HG02588 (cell line): ENCODE measurements around the gene MCHR1.

Experiments
- ATAC-seq: cut with Tn5 transposase; IDR thresholded peaks from one replicate; pipeline ENCODE4 v1.9.1; 2021; ENCODE audit warnings: mild to moderate bottlenecking, moderate library complexity; ENCODE audit not compliant: unreplicated experiment

MCHR1 gene

GRCh38 chr22:40679249-40679963 lies at the start of gene MCHR1:
Gene MCHR1, plus strand, starts transcription at chr22:40679484. Its CDS starts 169 bp downstream, at chr22:40679653.
- ATAC-seq: no peak

GRCh38 chr22:40631925-40632324 lies 47.4 kb upstream of the MCHR1 start:
- no peak for ATAC-seq

- no peak for ATAC-seq
These were observed 46.2 kb upstream of the MCHR1 start for GRCh38 chr22:40633036-40633435.

GRCh38 chr22:40634119-40634903 lies 45.0 kb upstream of the MCHR1 start:
- no peak for ATAC-seq

GRCh38 chr22:40635043-40635939 lies 44.0 kb upstream of the MCHR1 start:
- no peak for ATAC-seq

GRCh38 chr22:40635940-40636379 lies 43.3 kb upstream of the MCHR1 start:
- peak; percentile 11 for ATAC-seq

GRCh38 chr22:40636380-40637182 lies 42.7 kb upstream of the MCHR1 start, which contains the start of gene MRTFA:
Gene MRTFA, minus strand, starts transcription at chr22:40636719.
- peak; percentile 87 for ATAC-seq

- no peak for ATAC-seq
These were observed 41.8 kb upstream of the MCHR1 start for GRCh38 chr22:40637183-40638150.

GRCh38 chr22:40638261-40638660 lies 41.0 kb upstream of the MCHR1 start:
- ATAC-seq: no peak

- no peak for ATAC-seq
These were observed 38.0 kb upstream of the MCHR1 start for GRCh38 chr22:40641269-40641668.

GRCh38 chr22:40642316-40642715 lies 37.0 kb upstream of the MCHR1 start:
- ATAC-seq: no peak

- ATAC-seq: no peak
These were observed 33.6 kb upstream of the MCHR1 start for GRCh38 chr22:40645579-40646197.

- no peak for ATAC-seq
These were observed 30.9 kb upstream of the MCHR1 start for GRCh38 chr22:40648386-40648785.

- no peak for ATAC-seq
These were observed 28.2 kb upstream of the MCHR1 start for GRCh38 chr22:40651057-40651456.

GRCh38 chr22:40651563-40652501 lies 27.5 kb upstream of the MCHR1 start:
- no peak for ATAC-seq

- no peak for ATAC-seq
These were observed 25.9 kb upstream of the MCHR1 start for GRCh38 chr22:40653361-40653760.

- ATAC-seq: no peak
These were observed 24.6 kb upstream of the MCHR1 start for GRCh38 chr22:40654522-40655167.
